Prostate gland (tissue), 2 donors: Measurements from ENCODE around the gene OR10H1. TPM values are rescaled to one million over a fixed set of nuclear protein-coding genes. Genes with fewer than 3 reads are reported as not detected.
A peak's percentile ranks its signal among the peaks of the same experiment; 100 is the strongest.
"Not testable (repeated sequence)": the region's sequence is repeated elsewhere in the genome, so short reads cannot be mapped to it uniquely, and the experiment has no call there.

Source experiments
- DNase-seq: peaks from one replicate; pipeline ENCODE4 v3.0.0-alpha.2; 2019; ENCODE audit warnings: low spot score
- H3K27ac ChIP-seq, 2 donors: fragments of 200-600 bp; sonication (generic); 2 replicates each; pipeline ENCODE4 v1.5.1; 2017 to 2019
- H3K27me3 ChIP-seq: fragments of 200-600 bp; sonication (generic); replicated peaks from 2 replicates; pipeline ENCODE4 v1.5.1; 2019; ENCODE audit not compliant: insufficient read depth
- H3K36me3 ChIP-seq, 2 donors: fragments of 200-600 bp; sonication (generic); 1 replicate in 1 of 2; 2 replicates in 1 of 2; pipeline versions ENCODE4 v1.5.1 to v1.8.1; 2017 to 2019
- H3K4me1 ChIP-seq: fragments of 200-600 bp; sonication (generic); replicated peaks from 2 replicates; pipeline ENCODE4 v1.5.1; 2019
- H3K4me3 ChIP-seq, 2 donors: fragments of 200-600 bp; sonication (generic); 2 replicates each; pipeline ENCODE4 v1.5.1; 2017 to 2019
- H3K9me3 ChIP-seq: fragments of 200-600 bp; sonication (generic); 2 replicates; pipeline ENCODE4 v1.5.1; 2017
- POLR2A ChIP-seq: fragments of 450-650 bp; IDR thresholded peaks from one replicate; pipeline ENCODE4 v1.6.1; 2016; ENCODE audit warnings: antibody characterized with exemption, mild to moderate bottlenecking
- POLR2AphosphoS5 ChIP-seq: sonication (generic); formaldehyde crosslinking; IDR thresholded peaks from one replicate; pipeline ENCODE4 v1.6.1; 2017; ENCODE audit warnings: antibody characterized with exemption
- WGBS: methylation state at CpG from one replicate; pipeline ENCODE4 v1.1.5; 2018; 5-methylcytosine and 5-hydroxymethylcytosine counted together
- intact Hi-C: fragments of 100-400 bp; cut with DNase I; formaldehyde crosslinking; loops from one replicate; pipeline ENCODE4 v1.14.2; 2022
- total RNA-seq, 2 donors: library from RNA; depleted of rRNA; stranded (reverse); fragments of >200 nt; gene quantifications; one replicate each; pipeline ENCODE4 v1.1.0, GENCODE V29; 2016
- TF ChIP-seq, protein P1 (sequence below), 4 experiments: fragments of 200-600 bp in 2 of 4; fragments of 450-650 bp in 2 of 4; sonication (generic) in 2 of 4; IDR thresholded peaks; 1 replicate in 3 of 4; 2 replicates in 1 of 4; pipeline ENCODE4 v1.5.1; 2016 to 2019; ENCODE audit warnings: antibody characterized with exemption in 4 of 4, mild to moderate bottlenecking in 2 of 4, moderate library complexity in 2 of 4

Gene OR10H1
- total RNA-seq, 2 donors from 2014 or later: 0.64 to 0.97 TPM

DNA sequence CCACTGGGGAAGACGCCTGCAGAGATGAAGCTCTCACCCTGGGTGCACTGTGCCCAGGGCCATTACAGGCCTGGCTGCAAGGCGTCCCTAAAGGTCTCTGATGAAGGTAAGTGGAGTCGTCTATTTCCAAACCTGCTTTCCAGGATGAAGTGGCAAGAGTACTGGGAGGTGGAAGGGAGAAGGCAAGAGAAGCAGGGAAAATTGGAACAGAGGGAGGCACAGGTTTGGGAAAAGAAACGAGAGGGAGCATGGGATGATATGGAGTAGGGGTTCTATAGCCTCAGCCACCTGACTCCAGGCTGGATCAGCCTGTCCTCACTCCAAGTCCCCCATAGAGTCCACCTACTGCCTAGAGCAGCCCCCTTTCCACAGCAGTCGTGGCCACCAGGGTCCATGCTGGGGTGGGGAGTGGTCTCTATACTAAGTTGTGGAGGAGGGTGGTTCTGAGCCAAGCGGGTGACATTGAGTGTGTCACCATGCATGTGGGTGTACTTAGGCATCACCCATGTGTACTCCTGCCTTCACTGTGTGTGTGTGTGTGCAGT, 27.8 kb downstream of the OR10H1 start, which contains the start of gene OR10H5:
TSS of gene OR10H5 (plus strand) at position 51 of the 545 bp plus-strand sequence. CDS start 6,388 bp downstream, outside the sequence.
- 71% methylated on average over 6 of the region's 6 CpGs for WGBS
- intact Hi-C loops: no loop called here
- H3K27me3 ChIP-seq: no peaks in the 10 kb centered on the region
- H3K9me3 ChIP-seq: no peaks in the 10 kb centered on the region
- no peak for DNase-seq
- TF ChIP-seq POLR2A: no peak
- TF ChIP-seq POLR2AphosphoS5: no peak
- TF ChIP-seq, protein P1, sequence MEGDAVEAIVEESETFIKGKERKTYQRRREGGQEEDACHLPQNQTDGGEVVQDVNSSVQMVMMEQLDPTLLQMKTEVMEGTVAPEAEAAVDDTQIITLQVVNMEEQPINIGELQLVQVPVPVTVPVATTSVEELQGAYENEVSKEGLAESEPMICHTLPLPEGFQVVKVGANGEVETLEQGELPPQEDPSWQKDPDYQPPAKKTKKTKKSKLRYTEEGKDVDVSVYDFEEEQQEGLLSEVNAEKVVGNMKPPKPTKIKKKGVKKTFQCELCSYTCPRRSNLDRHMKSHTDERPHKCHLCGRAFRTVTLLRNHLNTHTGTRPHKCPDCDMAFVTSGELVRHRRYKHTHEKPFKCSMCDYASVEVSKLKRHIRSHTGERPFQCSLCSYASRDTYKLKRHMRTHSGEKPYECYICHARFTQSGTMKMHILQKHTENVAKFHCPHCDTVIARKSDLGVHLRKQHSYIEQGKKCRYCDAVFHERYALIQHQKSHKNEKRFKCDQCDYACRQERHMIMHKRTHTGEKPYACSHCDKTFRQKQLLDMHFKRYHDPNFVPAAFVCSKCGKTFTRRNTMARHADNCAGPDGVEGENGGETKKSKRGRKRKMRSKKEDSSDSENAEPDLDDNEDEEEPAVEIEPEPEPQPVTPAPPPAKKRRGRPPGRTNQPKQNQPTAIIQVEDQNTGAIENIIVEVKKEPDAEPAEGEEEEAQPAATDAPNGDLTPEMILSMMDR (IDR thresholded peaks at IDR 0.05): no peak
- H3K36me3 ChIP-seq: no peaks in the 10 kb centered on the region
- H3K27ac ChIP-seq: no peak within 1 kb of the TSS
- no peak within 1 kb of the TSS for H3K4me3 ChIP-seq
- no peaks in the 10 kb centered on the region for H3K4me1 ChIP-seq

DNA sequence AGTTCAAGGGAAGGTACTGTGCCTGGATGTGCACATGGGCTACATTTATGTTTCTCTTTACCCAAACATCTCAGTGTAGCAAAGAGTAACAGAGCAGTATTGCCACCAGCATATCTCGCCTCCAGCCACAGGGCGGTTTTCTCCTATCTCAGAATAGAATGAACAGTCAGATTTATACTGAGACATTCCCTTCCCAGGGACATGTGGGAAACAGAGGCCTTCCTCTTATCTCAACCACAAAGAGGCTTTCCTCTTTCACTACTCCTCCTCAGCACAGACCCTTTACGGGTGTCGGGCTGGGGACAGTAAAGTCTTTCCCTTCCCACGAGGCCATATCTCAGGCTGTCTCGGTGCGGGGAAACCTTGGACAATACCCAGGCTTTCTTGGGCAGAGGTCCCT, 32.6 kb downstream of the OR10H1 start:
- DNase-seq, H3K4me3 ChIP-seq, H3K27me3 ChIP-seq, intact Hi-C loops, H3K27ac ChIP-seq, H3K9me3 ChIP-seq, H3K36me3 ChIP-seq, H3K4me1 ChIP-seq: not testable (repeated sequence)
- WGBS: 32% methylated on average over 7 of the region's 7 CpGs

DNA sequence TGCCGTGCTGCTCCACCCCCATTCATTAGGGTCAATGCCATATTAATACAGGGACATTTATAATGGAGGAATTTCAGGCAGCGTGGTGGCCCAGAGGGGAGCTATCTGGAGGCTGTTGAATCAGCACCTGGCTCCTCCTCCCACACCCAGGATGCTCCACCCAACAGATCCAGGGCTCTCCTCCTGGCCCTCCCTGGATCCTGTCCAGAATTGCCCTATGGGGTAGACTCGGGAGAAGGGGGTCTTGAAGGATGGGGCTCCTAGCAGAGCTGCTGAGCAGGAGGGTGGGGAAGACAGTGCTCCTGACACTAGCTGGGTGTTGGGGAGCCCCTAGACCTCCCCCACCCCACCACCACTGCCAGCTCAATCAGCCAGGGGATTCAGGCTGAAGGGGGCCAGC, 33.3 kb downstream of the OR10H1 start:
- TF ChIP-seq POLR2A (no peak), POLR2AphosphoS5 (no peak)
- TF ChIP-seq, protein P1 (IDR thresholded peaks at IDR 0.05): no peak

DNA sequence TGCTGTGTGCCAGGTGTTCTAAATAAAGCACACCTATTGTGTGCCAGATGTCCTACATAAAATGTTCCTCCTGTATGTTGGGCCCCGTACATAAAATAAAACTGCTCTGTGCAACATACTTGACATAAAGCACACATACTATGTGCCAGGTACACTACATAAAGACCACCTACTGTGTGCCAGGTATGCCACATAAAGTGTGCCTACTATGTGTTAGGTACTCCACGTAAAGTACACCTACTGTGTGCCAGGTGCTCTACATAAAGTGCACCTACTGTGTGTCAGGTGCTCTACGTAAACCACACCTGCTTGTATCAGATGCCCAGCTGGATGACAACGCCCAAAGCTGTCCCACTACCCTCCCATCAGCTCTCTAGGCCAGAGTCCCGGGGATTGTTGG, 33.8 kb downstream of the OR10H1 start:
- WGBS: 72% methylated on average over 5 of the region's 5 CpGs
- no peak for TF ChIP-seq POLR2A
- TF ChIP-seq, protein P1 (IDR thresholded peaks at IDR 0.05): no peak
- TF ChIP-seq POLR2AphosphoS5: no peak
- no peaks in the 10 kb centered on the region for H3K9me3 ChIP-seq
- no peak overlapping the region for H3K27ac ChIP-seq
- intact Hi-C loops: no loop called here
- H3K36me3 ChIP-seq: no peaks in the 10 kb centered on the region
- H3K4me1 ChIP-seq: no peaks in the 10 kb centered on the region
- H3K4me3 ChIP-seq: no peak overlapping the region
- no peak for DNase-seq
- H3K27me3 ChIP-seq: no peaks in the 10 kb centered on the region

More for the DNA sequence above, 33.3 kb downstream of the OR10H1 start:
- H3K36me3 ChIP-seq: no peaks in the 10 kb centered on the region
- H3K4me3 ChIP-seq: no peak overlapping the region
- H3K27ac ChIP-seq: no peak overlapping the region
- intact Hi-C loops: no loop called here
- no peak for DNase-seq
- no peaks in the 10 kb centered on the region for H3K9me3 ChIP-seq
- WGBS: 71% methylated on average over 3 of the region's 3 CpGs
- H3K27me3 ChIP-seq: no peaks in the 10 kb centered on the region
- no peaks in the 10 kb centered on the region for H3K4me1 ChIP-seq

DNA sequence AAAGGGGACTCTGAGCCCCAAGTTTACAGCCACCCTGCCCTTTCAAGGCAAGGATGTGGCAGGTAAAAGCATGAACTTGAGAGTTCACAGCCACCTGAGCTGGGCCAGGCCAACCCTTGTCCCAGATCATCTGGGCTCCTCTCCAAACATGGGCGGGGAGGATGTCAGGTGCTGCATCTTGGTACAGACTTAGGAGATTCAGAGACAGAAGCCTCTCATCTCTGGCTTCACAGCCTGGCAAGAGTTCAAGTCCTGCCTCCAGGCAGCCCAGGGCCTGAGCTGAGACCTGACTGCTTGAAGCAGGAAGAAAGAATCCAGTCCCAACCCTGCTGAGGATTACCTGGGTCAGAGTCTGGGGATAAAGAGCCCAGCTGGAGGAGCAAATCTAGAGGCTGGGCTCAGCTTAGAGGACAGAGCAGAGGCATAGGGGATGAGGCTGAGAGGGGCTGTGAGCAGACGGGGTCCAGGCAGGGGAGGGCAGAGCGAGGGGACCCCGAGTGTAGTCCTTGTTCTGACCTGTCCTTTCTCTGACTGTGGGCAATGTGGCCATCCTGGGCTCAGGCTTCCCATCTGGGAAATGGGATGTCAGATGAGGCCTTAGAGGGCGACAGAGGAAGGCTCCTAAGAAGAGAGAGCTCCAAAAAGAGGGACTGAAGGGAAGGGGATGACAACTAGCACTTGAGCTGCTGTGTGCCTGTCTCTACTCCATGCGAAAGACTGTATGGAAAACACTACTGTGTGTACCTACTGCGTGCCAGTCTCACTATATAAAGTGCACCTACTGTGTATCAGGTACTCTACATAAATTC, 34.6 kb downstream of the OR10H1 start:
- no peaks in the 10 kb centered on the region for H3K4me1 ChIP-seq
- peak overlapping the region; percentile 57 to 74 for H3K27ac ChIP-seq
- H3K36me3 ChIP-seq: no peaks in the 10 kb centered on the region
- peak; percentile 7 for DNase-seq
- intact Hi-C loops: no loop called here
- H3K9me3 ChIP-seq: no peaks in the 10 kb centered on the region
- TF ChIP-seq POLR2A (no peak), POLR2AphosphoS5 (no peak)
- TF ChIP-seq, protein P1 (IDR thresholded peaks at IDR 0.05): no peak
- H3K4me3 ChIP-seq: no peak overlapping the region
- no peaks in the 10 kb centered on the region for H3K27me3 ChIP-seq
- 73% methylated on average over 7 of the region's 7 CpGs for WGBS
